Measurements from ENCODE around the gene KCNMA1.
"Not testable (repeated sequence)": the region's sequence is repeated elsewhere in the genome, so short reads cannot be mapped to it uniquely, and the experiment has no call there.

GRCh38 chr10:77519791-77520190 lies 117.8 kb downstream of the KCNMA1 start:
- TF ChIP-seq SUPT20H (IDR thresholded peaks at IDR 0.05; ENCODE audit: borderline replicate concordance, control insufficient read depth, low read depth, low read length); CTCF (IDR thresholded peaks at IDR 0.05 in 2 of 3, conservative IDR thresholded peaks at IDR 0.05 in 1 of 3; ENCODE audit: control insufficient read depth in 2 of 3, extremely low read depth in 1 of 3, insufficient read depth in 1 of 3, low read depth in 3 of 3, low read length in 3 of 3); POLR2A (IDR thresholded peaks at IDR 0.05; ENCODE audit: low read depth, low read length); PBX3 (IDR thresholded peaks at IDR 0.05; ENCODE audit: insufficient replicate concordance, low read depth, low read length): not testable (repeated sequence)
